Right ventricle myocardium inferior (tissue), 1 donor: ENCODE measurements around the gene TTC3. TPM values are rescaled to one million over a fixed set of nuclear protein-coding genes. Genes with fewer than 3 reads are reported as not detected.
"Not testable (repeated sequence)": the region's sequence is repeated elsewhere in the genome, so short reads cannot be mapped to it uniquely, and the experiment has no call there.

Experiments used
- ATAC-seq: fragments of 200-7000 bp; cut with Tn5 transposase; one replicate; pipeline ENCODE4 v1.9.1; 2020; ENCODE audit warnings: mild to moderate bottlenecking, moderate library complexity
- DNase-seq: peaks from one replicate; pipeline ENCODE4 v3.0.0; 2021; ENCODE audit errors: missing footprints
- intact Hi-C: fragments of 100-400 bp; cut with DNase I; formaldehyde crosslinking; loops from one replicate; pipeline ENCODE4 v1.11.0; 2022
- total RNA-seq: library from RNA; stranded (reverse); fragmentation: NEBNext Ultra II Directional; extraction: Animal tissue kit (Norgen Biotek cat#: 25700); gene quantifications from one replicate; pipeline ENCODE4 v1.2.1, GENCODE V29; 2021
- donor health status: DM: no; HTN: yes; CAD: no; lungs with severe emphysema.

The TTC3 gene
- total RNA-seq, 1 donor from 2014 or later, result 35.8 TPM

DNA sequence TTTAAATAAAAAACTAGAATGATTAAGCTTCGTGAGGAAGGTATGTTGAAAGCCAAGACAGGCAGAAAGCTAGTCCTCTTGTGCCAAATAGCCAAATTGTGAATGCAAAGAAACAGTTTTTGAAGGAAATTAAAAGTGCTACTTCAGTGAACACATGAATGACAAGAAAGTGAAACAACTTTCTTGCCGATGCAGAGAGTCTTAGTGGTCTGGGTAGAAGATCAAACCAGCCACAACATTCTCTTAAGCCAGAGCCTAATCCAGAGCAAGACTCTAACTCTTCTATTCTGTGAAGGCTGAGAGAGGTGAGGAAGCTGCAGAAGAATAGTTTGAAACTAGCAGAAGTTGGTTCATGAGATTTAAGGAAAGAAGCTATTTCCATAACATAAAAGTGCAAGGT lies 63.2 kb downstream of the TTC3 start:
- DNase-seq, result no peak
- intact Hi-C loops, result no loop called here
- ATAC-seq, result no peak

GRCh38 chr21:37136744-37137143 lies 63.7 kb downstream of the TTC3 start:
- no peak for ATAC-seq
- no peak for DNase-seq
- intact Hi-C loops, result no loop called here

DNA sequence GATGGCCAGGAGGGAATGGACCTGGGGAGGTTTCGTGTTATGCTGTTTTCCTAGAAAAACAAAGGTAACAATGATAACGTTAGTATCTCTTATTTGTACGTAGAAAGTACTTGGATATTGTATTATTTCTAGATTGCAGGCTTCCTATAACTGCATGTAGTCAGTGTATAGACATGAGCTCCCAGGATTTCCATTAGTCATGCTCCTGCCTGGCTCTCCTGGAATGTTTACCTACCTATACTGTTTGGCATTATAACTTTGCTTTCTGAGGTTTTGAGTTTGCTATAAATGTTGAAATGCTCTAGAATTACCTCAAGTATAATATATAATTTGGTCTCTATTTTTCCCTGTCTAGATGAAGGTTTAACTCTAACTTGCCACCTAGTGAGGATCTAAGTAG lies 66.1 kb downstream of the TTC3 start:
- no peak for DNase-seq
- intact Hi-C loops, result no loop called here
- no peak for ATAC-seq

DNA sequence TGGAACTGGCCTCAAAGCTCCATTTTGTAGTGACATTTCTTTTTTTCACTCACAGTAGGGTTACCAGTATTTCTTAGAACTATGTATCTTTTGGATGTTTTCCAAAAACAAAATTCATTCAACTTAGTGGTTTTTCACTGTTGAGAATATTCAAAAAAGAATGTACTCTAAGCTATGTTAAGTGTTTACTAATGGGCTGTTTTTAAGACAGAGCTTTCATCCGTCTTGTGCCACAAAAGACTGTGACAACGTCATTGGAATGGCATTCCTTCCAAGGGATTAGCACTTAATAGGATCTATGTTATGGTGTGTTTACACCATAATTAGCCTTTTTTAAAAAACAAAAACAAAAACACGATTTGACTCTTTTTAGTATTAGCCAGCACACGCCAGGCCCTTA lies 66.8 kb downstream of the TTC3 start:
- DNase-seq, result no peak
- no peak for ATAC-seq
- intact Hi-C loops, result no loop called here

- DNase-seq, ATAC-seq, intact Hi-C loops: not testable (repeated sequence)
Observed at GRCh38 chr21:37143392-37143791, 70.3 kb downstream of the TTC3 start.

- intact Hi-C loops, result no loop called here
- no peak for ATAC-seq
- no peak for DNase-seq
Observed at GRCh38 chr21:37145635-37146111, 72.6 kb downstream of the TTC3 start.

GRCh38 chr21:37146320-37147235 lies 73.5 kb downstream of the TTC3 start:
- no peak for DNase-seq
- intact Hi-C loops, result no loop called here
- ATAC-seq, result peak; percentile 23

GRCh38 chr21:37149411-37149810 lies 76.4 kb downstream of the TTC3 start:
- DNase-seq, result no peak
- ATAC-seq, result no peak
- intact Hi-C loops, result no loop called here

- ATAC-seq, result peak; percentile 9
- intact Hi-C loops, result no loop called here
- no peak for DNase-seq
Observed at GRCh38 chr21:37153196-37153934, 80.3 kb downstream of the TTC3 start.

DNA sequence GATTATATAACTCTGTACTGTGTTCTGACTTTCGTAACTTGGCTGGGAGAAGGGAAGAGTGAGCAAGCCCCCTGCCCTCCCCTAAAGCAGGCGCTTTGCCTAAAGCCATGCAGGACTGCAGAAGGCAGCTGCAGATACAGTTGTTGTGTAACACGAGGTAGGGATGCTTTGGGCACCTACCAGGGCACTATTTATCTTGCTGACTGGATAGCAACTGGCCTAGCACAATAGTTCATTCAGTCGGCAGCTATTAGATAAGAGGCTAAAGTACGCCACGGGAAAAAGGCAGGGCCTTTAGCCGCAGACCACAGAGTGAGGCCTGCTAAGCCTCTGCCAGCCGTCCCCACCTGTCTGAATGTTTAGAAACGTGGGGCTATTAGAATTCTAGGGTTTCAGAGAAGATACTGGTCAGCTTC lies 80.9 kb downstream of the TTC3 start:
- ATAC-seq (peak; percentile 84), DNase-seq (peak; percentile 47)
- intact Hi-C loops, result no loop called here

DNA sequence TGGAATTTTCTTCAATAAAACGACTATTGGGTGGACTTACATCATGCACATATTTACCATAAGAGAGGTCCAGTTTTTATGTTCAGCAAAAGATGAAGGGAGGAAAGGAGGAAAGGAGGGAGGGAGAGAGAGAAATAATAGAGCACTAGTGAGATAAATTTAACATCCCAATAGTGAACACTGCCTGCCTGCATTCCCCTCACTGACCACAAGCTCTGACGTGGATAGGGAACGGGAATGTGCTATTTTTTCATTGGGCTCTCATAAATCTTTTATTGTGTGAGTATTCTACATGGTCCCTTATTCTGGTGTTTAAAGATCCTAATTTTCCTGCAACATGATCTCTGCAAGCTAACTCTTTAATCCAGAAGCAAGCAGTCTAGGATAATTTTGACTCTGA lies 82.1 kb downstream of the TTC3 start:
- intact Hi-C loops, result no loop called here
- DNase-seq (no peak), ATAC-seq (no peak)

- ATAC-seq (no peak), DNase-seq (no peak)
- intact Hi-C loops, result no loop called here
Observed at GRCh38 chr21:37157938-37158337, 84.9 kb downstream of the TTC3 start.

DNA sequence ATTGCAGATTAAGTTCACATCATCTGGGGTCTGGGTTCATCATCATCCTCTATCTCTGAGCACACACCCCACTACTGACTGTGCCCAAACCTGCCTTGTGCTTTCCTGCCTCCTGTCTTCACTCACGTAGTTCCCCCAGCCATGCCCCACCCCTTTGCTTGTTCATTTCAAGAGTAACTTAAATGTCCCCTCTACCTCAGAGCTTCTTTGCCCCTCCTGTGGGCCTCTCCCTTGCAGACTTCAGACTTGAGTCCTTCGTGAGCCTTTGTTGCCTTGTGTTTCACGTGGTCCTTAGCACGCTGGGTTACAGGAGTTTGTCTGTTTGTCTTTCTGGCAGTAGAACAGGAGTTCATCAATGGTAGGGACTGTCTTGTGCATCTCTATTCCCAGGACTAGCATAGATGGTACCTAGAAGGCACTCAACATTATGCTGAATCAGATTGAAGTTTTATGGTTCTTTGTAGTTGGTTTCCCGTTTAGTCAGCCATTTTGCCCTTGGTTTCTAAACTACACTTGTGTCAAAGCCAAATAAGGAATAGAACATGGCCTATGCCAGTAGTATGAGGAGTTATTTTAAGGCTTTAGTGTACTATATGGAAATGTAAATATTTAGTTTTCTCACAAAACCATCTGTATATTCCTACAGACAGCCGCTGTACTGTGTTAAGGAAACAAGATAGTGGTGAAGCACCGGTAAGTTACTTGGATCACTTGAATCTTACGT lies 86.2 kb downstream of the TTC3 start:
- DNase-seq, result peak; percentile 39
- intact Hi-C loops, result no loop called here
- no peak for ATAC-seq

- no peak for ATAC-seq
- DNase-seq, result no peak
- intact Hi-C loops, result no loop called here
Observed at GRCh38 chr21:37159949-37160348, 86.9 kb downstream of the TTC3 start.

DNA sequence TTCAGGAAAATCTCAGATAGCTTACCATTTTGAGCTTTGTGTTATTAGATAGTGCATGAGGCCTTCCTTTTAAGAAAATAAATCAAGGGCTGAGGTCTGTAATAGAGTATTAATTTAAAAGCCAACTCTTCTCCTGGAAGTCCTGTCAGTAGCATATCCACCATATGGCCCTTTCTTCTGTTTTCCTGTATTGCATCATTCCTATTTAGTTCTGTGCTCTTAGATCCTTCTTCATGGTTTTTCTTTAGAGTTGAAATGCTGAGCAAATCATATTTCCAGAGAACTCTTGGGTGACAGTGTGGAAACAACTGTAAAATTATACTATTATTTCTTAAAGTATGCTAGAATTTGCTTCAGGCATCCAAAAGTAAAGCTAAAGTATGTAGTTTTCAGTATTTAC lies 91.7 kb downstream of the TTC3 start:
- DNase-seq, result no peak
- intact Hi-C loops, result no loop called here
- ATAC-seq, result peak; percentile 60

DNA sequence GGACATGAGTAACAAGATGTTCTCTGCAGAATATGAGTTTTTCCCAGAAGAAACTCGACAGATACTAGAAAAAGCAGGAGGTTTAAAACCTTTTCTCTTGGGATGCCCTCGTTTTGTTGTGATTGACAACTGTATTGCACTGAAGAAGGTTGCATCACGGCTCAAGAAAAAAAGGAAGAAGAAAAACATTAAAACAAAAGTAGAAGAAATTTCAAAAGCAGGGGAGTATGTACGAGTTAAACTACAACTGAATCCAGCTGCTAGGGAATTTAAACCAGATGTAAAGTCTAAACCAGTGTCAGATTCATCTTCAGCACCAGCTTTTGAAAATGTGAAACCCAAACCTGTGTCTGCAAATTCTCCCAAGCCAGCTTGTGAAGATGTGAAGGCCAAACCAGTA lies 92.5 kb downstream of the TTC3 start:
- intact Hi-C loops, result no loop called here
- DNase-seq, result no peak
- no peak for ATAC-seq

- DNase-seq (no peak), ATAC-seq (no peak)
- intact Hi-C loops, result no loop called here
Observed at GRCh38 chr21:37166733-37167132, 93.7 kb downstream of the TTC3 start.

- intact Hi-C loops, result no loop called here
- no peak for DNase-seq
- no peak for ATAC-seq
Observed at GRCh38 chr21:37168666-37169065, 95.6 kb downstream of the TTC3 start.

GRCh38 chr21:37172646-37173045 lies 99.6 kb downstream of the TTC3 start:
- no peak for ATAC-seq
- DNase-seq, result no peak
- intact Hi-C loops, result no loop called here
